SK-N-MC (cell line): ENCODE data around the gene KCNH5.

Source experiments
- DNase-seq: peaks from one replicate; pipeline ENCODE4 v3.0.0-alpha.2; 2011; ENCODE audit warnings: low read depth, low spot score
- H3K27ac ChIP-seq: fragments of 200-600 bp; sonication (generic); 2 replicates; pipeline ENCODE4 v1.5.1; 2016; ENCODE audit warnings: mixed run types
- H3K36me3 ChIP-seq: fragments of 200-600 bp; sonication (generic); 2 replicates; pipeline ENCODE4 v1.6.1; 2017; ENCODE audit warnings: antibody characterized with exemption, low read length, mixed read lengths; ENCODE audit not compliant: insufficient read depth
- H3K4me3 ChIP-seq: fragments of 200-600 bp; sonication (generic); 2 replicates; pipeline ENCODE4 v1.5.1; 2016
- H3K9ac ChIP-seq: fragments of 200-600 bp; sonication (generic); 2 replicates; pipeline ENCODE4 v1.8.0; 2017; ENCODE audit warnings: mixed run types, mixed read lengths; ENCODE audit not compliant: insufficient read length
- H3K9me3 ChIP-seq: fragments of 200-600 bp; sonication (generic); 2 replicates; pipeline ENCODE4 v1.6.1; 2017; ENCODE audit warnings: low read depth, mild to moderate bottlenecking, antibody characterized with exemption, low read length, moderate library complexity, mixed read lengths
- EZH2 ChIP-seq: fragments of 200-600 bp; sonication (generic); IDR thresholded peaks from one replicate; pipeline ENCODE4 v1.6.1; 2017; ENCODE audit warnings: antibody characterized with exemption
- FOXP2 ChIP-seq: optimal IDR thresholded peaks from 2 replicates; pipeline ENCODE3; 2011; ENCODE audit warnings: mild to moderate bottlenecking, moderate library complexity; ENCODE audit not compliant: insufficient read depth; ENCODE audit errors: extremely low read length, control extremely low read depth
- POLR2AphosphoS5 ChIP-seq: IDR thresholded peaks from 2 replicates; pipeline ENCODE4 v1.6.1; 2012; ENCODE audit warnings: mild to moderate bottlenecking, low read depth, low read length, borderline replicate concordance

KCNH5 gene

DNA sequence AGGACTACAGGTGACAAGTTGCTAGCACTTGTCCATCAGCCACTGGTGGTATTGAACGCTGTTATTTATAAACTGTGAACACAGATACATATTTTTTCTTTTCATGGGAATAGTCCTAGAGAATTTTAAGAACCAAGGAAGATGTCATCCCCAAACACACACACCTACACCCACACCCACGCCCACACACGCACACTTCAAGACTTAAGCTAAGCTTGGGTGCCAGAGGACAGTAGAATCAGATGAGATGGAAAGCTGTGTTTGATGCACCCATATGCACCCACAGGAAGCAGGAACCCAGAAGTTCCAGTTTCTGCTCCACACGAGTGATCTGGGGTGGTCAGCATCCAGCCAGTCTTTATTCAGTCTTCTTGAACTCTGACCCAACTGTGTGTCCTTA lies 348.3 kb downstream of the KCNH5 start:
- Histone ChIP-seq H3K36me3 (no peaks in the 10 kb centered on the region), H3K4me3 (no peak overlapping the region), H3K9me3 (no peaks in the 10 kb centered on the region), H3K27ac (no peak overlapping the region), H3K9ac (no peak overlapping the region)
- TF ChIP-seq POLR2AphosphoS5: no peak
- TF ChIP-seq EZH2: no peak
- TF ChIP-seq FOXP2: no peak
- no peak for DNase-seq

- no peaks in the 10 kb centered on the region for H3K9me3 ChIP-seq
- no peak overlapping the region for H3K27ac ChIP-seq
- H3K4me3 ChIP-seq: no peak overlapping the region
- H3K36me3 ChIP-seq: no peaks in the 10 kb centered on the region
- TF ChIP-seq POLR2AphosphoS5 (no peak), EZH2 (no peak), FOXP2 (no peak)
- H3K9ac ChIP-seq: no peak overlapping the region
- DNase-seq: no peak
Observed at GRCh38 chr14:62696331-62696924, 348.8 kb downstream of the KCNH5 start.

GRCh38 chr14:62694075-62694474 lies 351.2 kb downstream of the KCNH5 start:
- no peak overlapping the region for H3K4me3 ChIP-seq
- no peak for DNase-seq
- no peak overlapping the region for H3K9ac ChIP-seq
- H3K36me3 ChIP-seq: no peaks in the 10 kb centered on the region
- TF ChIP-seq EZH2 (no peak), POLR2AphosphoS5 (no peak), FOXP2 (no peak)
- H3K27ac ChIP-seq: no peak overlapping the region
- H3K9me3 ChIP-seq: no peaks in the 10 kb centered on the region

- Histone ChIP-seq H3K36me3 (no peaks in the 10 kb centered on the region), H3K4me3 (no peak overlapping the region), H3K9me3 (no peaks in the 10 kb centered on the region), H3K9ac (no peak overlapping the region), H3K27ac (no peak overlapping the region)
- TF ChIP-seq POLR2AphosphoS5 (no peak), EZH2 (no peak), FOXP2 (no peak)
- DNase-seq: no peak
Observed at GRCh38 chr14:62692490-62693106, 352.7 kb downstream of the KCNH5 start.

DNA sequence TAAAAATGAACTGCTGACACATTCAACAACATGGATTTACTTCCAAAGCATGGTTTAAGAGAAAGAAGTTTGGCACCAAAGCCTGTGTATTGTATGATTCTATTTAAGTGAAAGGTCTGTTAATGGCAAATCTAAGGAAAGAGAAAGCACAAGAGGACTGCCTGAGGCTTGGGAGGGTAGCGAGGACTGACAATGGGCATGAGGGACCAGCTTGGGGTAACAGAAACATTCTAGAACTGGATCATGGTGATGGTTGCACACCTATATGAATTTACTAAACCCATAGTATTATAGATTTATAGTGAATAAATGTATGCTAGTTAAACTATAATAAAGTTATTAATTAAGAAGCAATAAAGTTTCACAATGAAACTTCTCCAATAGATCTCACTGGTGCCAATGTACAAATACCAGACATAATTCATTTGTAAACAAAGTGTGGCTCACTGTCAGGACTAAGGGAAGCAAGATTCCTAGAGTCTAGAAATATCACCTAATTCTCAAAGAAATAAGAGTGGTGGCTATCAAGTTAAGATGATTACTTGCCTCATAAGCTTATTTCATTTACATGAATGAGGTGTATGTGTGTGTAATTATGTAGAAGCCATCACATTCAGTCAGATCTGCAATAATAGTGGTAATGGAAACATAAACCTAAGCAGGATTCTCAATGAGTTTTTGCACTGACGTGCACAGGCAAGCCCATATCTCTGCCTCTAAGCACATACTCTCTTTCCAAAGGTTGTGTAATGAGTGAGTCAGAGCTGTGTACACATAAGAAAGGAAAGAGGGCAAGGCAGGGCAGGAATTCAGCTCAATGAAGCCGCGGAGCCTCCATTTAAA lies 353.4 kb downstream of the KCNH5 start:
- no peak for DNase-seq
- Histone ChIP-seq H3K9me3 (no peaks in the 10 kb centered on the region), H3K4me3 (no peak overlapping the region), H3K9ac (no peak overlapping the region), H3K27ac (no peak overlapping the region), H3K36me3 (no peaks in the 10 kb centered on the region)
- TF ChIP-seq FOXP2: no peak
- no peak for TF ChIP-seq POLR2AphosphoS5
- no peak for TF ChIP-seq EZH2

GRCh38 chr14:62689733-62690132 lies 355.5 kb downstream of the KCNH5 start:
- H3K4me3 ChIP-seq: no peak overlapping the region
- H3K27ac ChIP-seq: no peak overlapping the region
- DNase-seq: no peak
- H3K9ac ChIP-seq: no peak overlapping the region
- TF ChIP-seq FOXP2 (no peak), EZH2 (no peak), POLR2AphosphoS5 (no peak)
- H3K9me3 ChIP-seq: no peaks in the 10 kb centered on the region
- no peaks in the 10 kb centered on the region for H3K36me3 ChIP-seq

GRCh38 chr14:62687818-62688217 lies 357.4 kb downstream of the KCNH5 start:
- H3K9ac ChIP-seq: no peak overlapping the region
- H3K9me3 ChIP-seq: no peaks in the 10 kb centered on the region
- H3K27ac ChIP-seq: no peak overlapping the region
- no peaks in the 10 kb centered on the region for H3K36me3 ChIP-seq
- no peak for DNase-seq
- no peak overlapping the region for H3K4me3 ChIP-seq
- TF ChIP-seq FOXP2: no peak
- no peak for TF ChIP-seq EZH2
- TF ChIP-seq POLR2AphosphoS5: no peak

DNA sequence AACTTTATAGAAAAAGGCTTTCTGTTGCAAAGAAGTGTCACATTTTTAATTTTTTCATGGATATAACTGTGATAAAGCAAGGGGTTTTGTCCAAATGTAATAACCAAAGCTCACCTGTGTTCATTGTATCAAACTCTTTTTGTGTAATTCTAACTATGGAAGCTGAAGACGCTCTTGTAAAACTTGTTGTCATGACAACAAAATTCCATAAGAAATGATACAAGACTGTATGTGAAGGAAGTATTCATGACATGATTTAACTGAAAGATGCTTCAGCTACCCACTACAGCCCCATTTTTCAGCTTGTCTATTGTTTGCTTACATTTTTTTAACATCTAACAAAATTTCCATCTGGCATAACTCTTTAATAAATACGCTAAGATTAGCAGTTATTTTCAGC lies 360.9 kb downstream of the KCNH5 start:
- Histone ChIP-seq H3K27ac (no peak overlapping the region), H3K36me3 (no peaks in the 10 kb centered on the region), H3K9ac (no peak overlapping the region), H3K9me3 (no peaks in the 10 kb centered on the region), H3K4me3 (no peak overlapping the region)
- TF ChIP-seq EZH2 (no peak), POLR2AphosphoS5 (no peak), FOXP2 (no peak)
- no peak for DNase-seq
